Left ventricle myocardium inferior (tissue), 1 donor: ENCODE results near the gene PCBP3. TPM values are rescaled to one million over a fixed set of nuclear protein-coding genes. Genes with fewer than 3 reads are reported as not detected.
A peak's percentile ranks its signal among the peaks of the same experiment; 100 is the strongest.

Experiments
- DNase-seq: peaks from one replicate; pipeline ENCODE4 v3.0.0-alpha.2; 2020
- H3K27ac ChIP-seq: fragments of 200-600 bp; replicated peaks from 2 replicates; pipeline ENCODE4 v1.8.0; 2021
- H3K27me3 ChIP-seq: fragments of 200-600 bp; 2 replicates; pipeline ENCODE4 v1.8.0; 2021; ENCODE audit warnings: low read depth
- H3K36me3 ChIP-seq: fragments of 200-600 bp; 2 replicates; pipeline ENCODE4 v1.8.0; 2021
- H3K4me1 ChIP-seq: fragments of 200-600 bp; 2 replicates; pipeline ENCODE4 v1.8.0; 2021
- H3K4me3 ChIP-seq: fragments of 200-600 bp; 2 replicates; pipeline ENCODE4 v1.8.0; 2021; ENCODE audit warnings: mild to moderate bottlenecking, moderate library complexity
- H3K9me3 ChIP-seq: fragments of 200-600 bp; replicated peaks from 2 replicates; pipeline ENCODE4 v1.8.0; 2021
- CTCF ChIP-seq: fragments of 200-600 bp; IDR thresholded peaks from 2 replicates; pipeline ENCODE4 v1.8.0; 2021; ENCODE audit warnings: antibody characterized with exemption, mild to moderate bottlenecking, borderline replicate concordance
- intact Hi-C: fragments of 100-400 bp; cut with micrococcal nuclease; formaldehyde crosslinking; loops from one replicate; pipeline ENCODE4 v1.11.0; 2022
- total RNA-seq: library from RNA; stranded (reverse); fragmentation: NEBNext Ultra II Directional; extraction: Animal tissue kit (Norgen Biotek cat#: 25700); gene quantifications from one replicate; pipeline ENCODE4 v1.2.1, GENCODE V29; 2021
- donor health status: DM: no; HTN: yes; CAD: no; lungs with severe emphysema.

The PCBP3 gene
- total RNA-seq, 1 donor from 2014 or later: 2.9 TPM

- H3K36me3 ChIP-seq: no peaks in the 10 kb centered on the region
- H3K4me3 ChIP-seq: no peak overlapping the region
- no peak for TF ChIP-seq CTCF
- H3K4me1 ChIP-seq: peaks cover 10% of the 10 kb centered on the region
- intact Hi-C loops: no loop called here
- no peak overlapping the region for H3K27ac ChIP-seq
- no peak for DNase-seq
- peaks cover 7% of the 10 kb centered on the region for H3K27me3 ChIP-seq
- no peaks in the 10 kb centered on the region for H3K9me3 ChIP-seq
These were observed 276.1 kb downstream of the PCBP3 start for GRCh38 chr21:45919593-45919992.

- Histone ChIP-seq H3K4me3 (no peak overlapping the region), H3K27me3 (peaks cover 7% of the 10 kb centered on the region), H3K27ac (no peak overlapping the region), H3K9me3 (no peaks in the 10 kb centered on the region), H3K36me3 (no peaks in the 10 kb centered on the region), H3K4me1 (peaks cover 10% of the 10 kb centered on the region)
- DNase-seq: no peak
- intact Hi-C loops: no loop called here
- no peak for TF ChIP-seq CTCF
These were observed 277.5 kb downstream of the PCBP3 start for GRCh38 chr21:45920824-45921600.

GRCh38 chr21:45921917-45922316, 278.4 kb downstream of the PCBP3 start:
- H3K27ac ChIP-seq: no peak overlapping the region
- no peak overlapping the region for H3K4me3 ChIP-seq
- H3K4me1 ChIP-seq: peaks cover 10% of the 10 kb centered on the region
- H3K27me3 ChIP-seq: peaks cover 7% of the 10 kb centered on the region
- intact Hi-C loops: no loop called here
- no peak for DNase-seq
- TF ChIP-seq CTCF: no peak
- H3K36me3 ChIP-seq: no peaks in the 10 kb centered on the region
- no peaks in the 10 kb centered on the region for H3K9me3 ChIP-seq

GRCh38 chr21:45922648-45923047, 279.1 kb downstream of the PCBP3 start:
- intact Hi-C loops: no loop called here
- H3K27me3 ChIP-seq: peaks cover 10% of the 10 kb centered on the region
- no peaks in the 10 kb centered on the region for H3K9me3 ChIP-seq
- no peak overlapping the region for H3K27ac ChIP-seq
- H3K4me3 ChIP-seq: no peak overlapping the region
- peaks cover 10% of the 10 kb centered on the region for H3K4me1 ChIP-seq
- H3K36me3 ChIP-seq: no peaks in the 10 kb centered on the region
- no peak for DNase-seq
- TF ChIP-seq CTCF: no peak

- TF ChIP-seq CTCF: peak; percentile 96
- Histone ChIP-seq H3K4me3 (no peak overlapping the region), H3K9me3 (no peaks in the 10 kb centered on the region), H3K4me1 (peaks cover 10% of the 10 kb centered on the region), H3K36me3 (no peaks in the 10 kb centered on the region), H3K27ac (no peak overlapping the region), H3K27me3 (peaks cover 12% of the 10 kb centered on the region)
- peak; percentile 74 for DNase-seq
- intact Hi-C loops: no loop called here
These were observed 279.6 kb downstream of the PCBP3 start for GRCh38 chr21:45923146-45923545.
